ELF-1 (cell line): Measurements from ENCODE around the gene KRCC1.
"Not testable (repeated sequence)": the region's sequence is repeated elsewhere in the genome, so short reads cannot be mapped to it uniquely, and the experiment has no call there.

Source experiments
- DNase-seq: peaks from one replicate; pipeline ENCODE4 v3.0.0-alpha.2; 2016; ENCODE audit warnings: low read depth, low spot score

The KRCC1 gene

DNA sequence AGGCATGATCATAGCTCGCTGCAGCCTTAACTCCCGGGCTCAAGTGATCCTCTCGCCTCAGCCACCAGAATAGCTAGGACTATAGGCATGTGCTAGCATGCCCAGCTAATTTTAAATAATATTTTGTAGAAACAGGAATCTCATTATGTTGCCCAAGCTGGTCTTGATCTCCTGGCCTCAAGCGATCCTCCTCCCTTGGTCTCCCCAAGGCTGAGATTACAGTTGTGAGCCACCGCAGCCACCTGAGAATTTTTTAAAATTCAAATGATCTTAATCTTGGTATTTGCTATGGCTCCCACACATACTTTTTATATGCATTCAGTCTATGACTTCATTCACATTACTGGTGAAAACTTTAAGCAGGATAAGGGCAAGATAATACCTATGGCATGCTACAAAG, 13.1 kb downstream of the KRCC1 start:
- no peak for DNase-seq

DNA sequence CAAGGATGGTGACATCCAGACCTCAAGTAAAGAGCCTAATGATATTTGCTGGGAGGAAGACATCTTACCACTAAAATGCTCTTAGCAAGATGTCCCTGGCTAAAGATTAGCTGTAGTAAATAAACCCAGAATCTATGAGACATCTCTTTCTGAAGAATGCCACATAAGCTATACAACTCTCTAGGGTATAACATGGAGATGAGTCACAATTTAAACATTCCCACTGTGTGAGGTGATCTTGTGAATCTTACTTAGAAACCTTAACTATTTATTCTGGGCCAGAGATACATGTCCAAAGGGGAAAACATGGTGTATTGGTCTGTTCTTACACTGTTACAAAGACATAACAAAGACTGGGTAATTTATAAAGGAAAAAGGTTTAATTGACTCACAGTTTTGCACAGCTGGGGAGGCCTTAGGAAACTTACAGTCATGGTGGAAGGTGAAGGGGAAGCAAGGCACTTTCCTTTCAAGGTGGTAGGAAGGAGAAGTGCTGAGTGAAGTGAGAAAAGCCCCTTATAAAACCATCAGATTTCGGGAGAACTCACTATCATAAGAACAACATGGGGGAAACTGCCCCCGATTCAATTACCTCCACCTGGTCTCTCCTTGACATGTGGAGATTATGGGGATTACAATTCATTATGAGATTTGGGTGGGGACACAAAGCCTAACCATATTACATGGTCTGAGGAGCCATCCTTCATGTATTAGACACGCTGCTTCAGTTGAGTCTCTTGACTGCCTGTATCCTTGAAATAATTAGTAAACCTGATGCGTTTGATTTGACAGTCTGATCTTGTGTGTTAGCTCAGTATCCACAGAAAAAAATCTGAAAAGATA, 17.1 kb downstream of the KRCC1 start:
- DNase-seq, result no peak

DNA sequence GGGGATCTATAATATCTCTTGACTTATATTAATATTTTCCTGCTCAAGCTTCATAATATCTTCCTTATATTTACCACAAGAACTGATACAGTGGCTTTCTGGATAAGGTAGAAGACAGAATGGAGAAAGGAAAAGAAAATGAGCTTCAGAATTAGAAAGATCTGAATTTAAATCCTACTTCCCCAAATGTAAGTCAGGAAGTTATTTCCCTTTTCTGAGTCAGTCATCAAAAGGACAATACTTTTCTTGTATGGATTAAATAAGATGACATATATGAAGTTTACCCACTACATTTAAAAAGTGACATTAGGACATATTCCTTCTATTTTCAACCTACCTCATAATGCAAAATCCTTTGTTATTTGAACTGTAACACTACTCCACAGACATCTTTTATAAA, 19.0 kb downstream of the KRCC1 start:
- DNase-seq, result no peak

DNA sequence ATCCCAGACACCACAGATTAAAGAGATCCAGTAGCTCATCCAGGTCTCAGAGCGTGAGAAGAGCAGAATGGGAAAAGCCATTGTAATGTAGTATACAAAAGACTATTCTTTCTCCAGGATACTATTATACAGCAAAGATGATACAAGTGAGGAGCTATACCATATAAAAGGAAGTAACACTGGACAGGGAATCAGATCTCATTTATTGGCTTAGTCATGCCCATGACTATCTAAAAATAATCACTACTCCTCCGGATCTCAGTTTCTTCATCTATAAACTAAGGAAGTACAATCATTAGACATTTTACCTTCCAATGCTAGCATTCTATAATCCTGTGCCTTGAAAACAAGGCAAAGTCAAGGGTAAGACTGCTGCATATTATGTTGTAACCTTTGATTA, 19.4 kb downstream of the KRCC1 start:
- DNase-seq, result no peak

DNA sequence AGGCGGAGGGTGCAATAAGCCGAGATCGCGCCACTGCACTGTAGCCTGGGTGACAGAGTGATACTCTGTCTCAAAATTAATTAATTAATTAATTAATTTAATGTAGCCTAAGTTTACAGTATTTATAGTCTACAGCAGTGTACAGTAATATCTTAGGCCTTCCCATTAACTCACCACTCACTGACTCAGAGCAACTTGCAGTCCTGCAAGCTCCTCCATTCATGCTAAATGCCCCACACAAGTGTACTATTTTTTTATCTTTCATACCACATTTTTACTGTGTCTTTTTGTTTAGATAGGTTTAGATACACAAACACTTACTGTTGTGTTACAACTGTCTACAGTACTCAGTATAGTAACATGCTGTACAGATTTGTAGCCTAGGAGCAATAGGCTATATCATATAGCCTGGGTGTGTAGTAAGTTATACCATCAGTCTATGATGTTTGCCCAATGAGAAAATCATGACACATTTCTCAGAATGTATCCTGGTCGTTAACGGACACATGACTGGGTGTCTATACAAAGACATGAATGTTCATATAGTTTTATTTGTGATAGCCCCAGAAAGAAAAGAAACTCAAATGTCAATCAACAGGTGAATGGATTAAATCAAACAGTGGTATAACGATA, 23.4 kb downstream of the KRCC1 start:
- DNase-seq, result no peak

DNA sequence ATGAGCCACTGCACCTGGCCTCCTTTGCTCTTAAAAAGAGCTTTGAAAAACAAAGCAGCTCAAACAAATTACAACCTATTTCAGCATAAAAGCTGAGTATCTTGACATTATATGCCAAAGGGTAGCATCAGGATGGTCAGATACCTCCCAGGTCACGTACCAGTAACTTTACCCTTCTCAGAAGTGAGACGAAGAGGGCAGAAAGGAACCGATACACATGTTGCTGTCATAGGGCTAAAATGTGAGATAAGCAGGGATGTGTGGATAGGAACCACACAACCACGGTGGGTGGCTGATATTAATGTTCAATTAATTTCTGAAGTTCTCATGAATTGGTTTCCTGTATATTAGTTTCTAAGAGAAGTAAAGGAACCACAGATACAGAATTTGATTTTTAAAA, 26.7 kb downstream of the KRCC1 start:
- DNase-seq, result no peak

DNA sequence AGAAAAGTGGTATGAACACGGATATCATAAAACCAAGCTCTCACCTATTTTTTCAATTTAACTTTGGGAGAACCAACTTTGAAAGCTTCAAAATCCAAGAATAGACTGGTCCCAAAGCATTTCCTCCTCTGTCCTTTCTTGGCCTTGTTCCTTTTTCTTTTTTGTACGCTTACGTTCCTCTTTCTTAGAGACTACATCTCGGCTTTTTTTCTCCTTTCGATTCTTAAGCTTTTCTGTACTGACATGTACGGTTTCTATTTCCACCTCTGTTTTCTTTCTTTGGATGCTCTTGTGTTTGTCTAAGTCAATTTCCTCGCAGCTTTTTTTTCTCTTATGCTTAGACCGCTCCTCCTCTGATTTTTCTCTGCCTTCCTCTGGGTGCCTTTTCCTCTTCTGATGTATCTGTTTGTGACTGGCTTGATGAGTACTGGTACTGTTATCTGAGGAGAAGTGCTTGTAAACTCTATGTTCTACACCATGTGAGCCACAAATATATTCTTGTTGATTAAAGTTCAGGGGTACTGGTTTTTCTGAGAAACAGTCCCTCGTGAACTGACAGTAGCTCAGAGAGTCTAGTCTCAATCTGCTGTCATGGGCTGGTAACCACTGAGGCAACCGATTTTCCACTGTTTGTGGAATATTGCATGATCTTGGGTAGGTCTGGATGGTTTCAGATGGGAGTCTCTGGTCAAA, 27.7 kb downstream of the KRCC1 start:
- no peak for DNase-seq

DNA sequence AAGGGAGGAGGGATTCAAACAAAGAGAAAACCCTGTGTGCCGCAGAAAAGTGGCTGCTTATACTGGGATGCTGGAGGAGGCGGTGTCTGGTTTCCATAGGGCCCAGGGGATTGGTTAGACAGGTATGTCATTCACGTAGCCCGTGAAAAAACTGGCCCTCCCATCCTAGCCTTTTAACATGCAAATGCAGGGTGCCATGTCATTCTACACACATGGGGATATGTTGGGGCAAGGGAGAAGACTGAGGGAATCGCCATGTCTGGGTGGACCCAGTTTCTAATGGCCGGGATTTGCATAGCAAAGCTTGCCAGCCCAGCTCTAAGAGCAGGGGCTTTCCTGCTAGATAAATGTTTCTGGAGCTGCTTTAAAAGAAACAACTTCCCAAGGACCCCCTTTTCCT, 31.1 kb downstream of the KRCC1 start:
- peak; percentile 90 for DNase-seq

DNA sequence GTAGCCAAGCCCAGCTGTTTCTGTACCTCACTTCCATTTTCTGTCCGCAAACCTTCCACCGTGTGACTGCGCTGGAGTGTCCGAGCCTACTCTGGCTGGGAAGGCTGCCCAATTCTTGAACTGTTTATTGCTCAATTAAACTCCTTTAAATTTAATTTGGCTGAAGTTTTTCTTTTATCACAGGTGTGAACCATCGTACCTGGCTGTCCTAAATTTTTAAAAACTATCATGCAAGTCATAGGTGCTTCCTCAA, 33.0 kb downstream of the KRCC1 start:
- no peak for DNase-seq

DNA sequence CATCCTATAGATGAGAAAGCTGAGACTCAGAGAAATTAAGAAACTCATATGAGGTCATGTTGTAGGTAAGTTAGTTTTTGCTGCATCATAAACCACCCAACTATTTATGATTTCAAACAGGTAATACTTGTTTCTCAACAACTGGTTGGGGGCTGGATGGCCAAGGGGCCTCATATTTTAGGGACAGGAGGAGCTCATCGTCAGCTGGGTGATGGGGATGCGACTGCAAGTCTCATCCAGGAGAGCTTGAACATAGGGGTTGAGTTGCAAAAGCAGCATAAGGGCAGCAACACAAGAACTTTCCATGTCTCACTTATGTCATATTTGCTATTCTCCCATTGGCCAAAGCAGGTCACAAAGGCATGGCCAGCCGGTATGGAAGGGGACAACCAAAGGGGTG, 35.6 kb downstream of the KRCC1 start:
- DNase-seq, result no peak

DNA sequence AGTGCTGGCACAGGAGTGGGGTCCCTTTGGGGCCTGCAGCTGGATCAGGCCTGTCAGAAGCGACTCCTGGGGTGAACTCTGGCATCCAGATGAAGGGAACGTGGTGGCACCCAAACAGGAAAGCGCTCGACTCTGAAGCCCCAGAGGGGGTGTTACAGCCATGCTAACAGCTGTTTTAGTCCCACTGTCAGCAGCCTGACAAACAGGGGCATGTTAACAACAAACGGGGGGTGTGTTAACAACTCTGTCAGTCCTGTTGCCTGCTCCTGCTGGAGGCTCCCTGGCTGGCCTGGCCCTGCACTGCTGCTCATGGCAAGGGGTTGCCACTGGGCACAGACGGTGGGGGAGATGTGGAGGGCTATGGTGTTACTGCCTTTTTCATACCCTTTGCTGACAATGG, 36.7 kb downstream of the KRCC1 start:
- no peak for DNase-seq

DNA sequence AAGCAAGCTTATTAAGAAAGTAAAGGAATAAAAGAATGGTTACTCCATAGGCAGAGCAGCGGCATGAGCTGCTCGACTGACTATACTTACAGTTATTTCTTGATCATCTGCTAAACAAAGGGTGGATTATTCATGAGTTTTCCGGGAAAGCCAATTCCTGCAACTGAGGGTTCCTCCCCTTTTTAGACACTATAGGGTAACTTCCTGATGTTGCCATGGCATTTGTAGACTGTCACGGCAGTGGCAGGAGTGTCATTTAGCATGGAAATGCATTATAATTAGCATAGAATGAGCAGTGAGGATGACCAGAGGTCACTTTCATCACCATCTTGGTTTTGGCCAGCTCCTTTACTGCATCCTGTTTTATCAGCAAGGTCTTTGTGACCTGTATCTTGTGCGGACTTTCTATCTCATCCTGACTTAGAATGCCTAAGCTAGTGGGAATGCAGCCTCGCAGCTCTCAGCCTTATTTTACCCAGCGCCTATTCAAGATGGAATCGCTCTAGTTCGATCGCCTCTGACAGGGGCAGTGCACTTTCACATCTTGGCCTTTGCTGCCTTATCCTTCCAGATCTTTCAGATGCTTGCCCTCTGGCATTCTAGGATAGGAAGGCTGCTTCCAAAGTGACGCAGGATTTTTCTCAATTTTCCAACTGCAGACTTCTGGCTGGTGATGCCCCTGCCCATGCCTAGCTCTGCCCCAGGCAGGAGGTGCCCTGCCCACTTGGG, 37.3 kb downstream of the KRCC1 start:
- not testable (repeated sequence) for DNase-seq

DNA sequence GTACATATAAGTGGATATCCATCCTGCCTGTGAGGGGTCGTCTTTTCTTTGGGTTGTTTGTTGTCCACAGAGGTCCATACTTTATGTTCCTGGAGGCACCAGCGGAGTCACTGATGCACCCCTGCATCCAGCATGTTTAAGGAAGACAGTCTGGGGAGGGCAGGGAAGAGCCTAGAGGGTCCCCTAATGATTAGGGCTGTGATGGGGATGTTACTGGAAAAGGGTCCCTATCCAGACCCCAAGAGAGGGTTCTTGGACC, 37.9 kb downstream of the KRCC1 start:
- DNase-seq, result not testable (repeated sequence)

DNA sequence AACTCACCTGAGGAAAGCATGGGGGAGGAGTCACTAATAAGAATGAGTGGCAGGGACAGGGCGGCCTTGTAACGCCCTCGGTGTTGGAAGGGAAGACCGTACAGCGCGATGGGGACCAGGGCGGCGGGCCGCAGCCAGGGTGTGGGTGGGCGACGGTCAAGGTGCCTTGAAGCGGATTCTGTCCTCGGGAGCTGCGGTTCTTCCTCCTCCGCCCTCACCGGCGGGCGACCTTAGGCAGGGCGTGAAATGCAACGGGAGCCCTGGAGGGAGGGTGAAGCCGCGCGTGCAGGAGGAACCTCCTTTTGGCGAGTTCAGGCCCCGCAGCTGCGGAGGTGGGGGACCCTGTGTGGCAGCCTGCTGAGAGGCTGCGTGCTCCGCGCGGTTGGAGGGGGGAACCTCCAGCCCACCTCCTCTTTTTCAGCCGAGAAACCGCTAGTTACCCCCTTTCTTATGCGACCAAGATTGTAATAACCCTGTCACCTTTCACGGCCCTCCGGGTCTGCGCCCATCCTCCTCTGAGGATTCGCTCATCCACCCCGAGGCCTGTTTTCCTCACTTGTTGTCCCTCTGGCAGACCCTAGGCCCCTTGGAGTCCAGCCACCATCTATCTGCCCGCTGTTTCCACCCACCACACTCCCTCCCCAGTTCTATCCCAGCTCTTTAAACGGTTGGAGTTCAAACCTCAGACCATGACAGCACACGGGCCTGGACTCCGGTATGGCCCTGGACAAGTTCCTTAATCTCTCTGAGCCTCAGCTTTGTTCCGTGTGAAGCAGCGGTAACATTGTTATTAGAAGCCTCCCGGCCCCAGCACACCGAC, 38.4 kb downstream of the KRCC1 start:
- DNase-seq, result no peak

DNA sequence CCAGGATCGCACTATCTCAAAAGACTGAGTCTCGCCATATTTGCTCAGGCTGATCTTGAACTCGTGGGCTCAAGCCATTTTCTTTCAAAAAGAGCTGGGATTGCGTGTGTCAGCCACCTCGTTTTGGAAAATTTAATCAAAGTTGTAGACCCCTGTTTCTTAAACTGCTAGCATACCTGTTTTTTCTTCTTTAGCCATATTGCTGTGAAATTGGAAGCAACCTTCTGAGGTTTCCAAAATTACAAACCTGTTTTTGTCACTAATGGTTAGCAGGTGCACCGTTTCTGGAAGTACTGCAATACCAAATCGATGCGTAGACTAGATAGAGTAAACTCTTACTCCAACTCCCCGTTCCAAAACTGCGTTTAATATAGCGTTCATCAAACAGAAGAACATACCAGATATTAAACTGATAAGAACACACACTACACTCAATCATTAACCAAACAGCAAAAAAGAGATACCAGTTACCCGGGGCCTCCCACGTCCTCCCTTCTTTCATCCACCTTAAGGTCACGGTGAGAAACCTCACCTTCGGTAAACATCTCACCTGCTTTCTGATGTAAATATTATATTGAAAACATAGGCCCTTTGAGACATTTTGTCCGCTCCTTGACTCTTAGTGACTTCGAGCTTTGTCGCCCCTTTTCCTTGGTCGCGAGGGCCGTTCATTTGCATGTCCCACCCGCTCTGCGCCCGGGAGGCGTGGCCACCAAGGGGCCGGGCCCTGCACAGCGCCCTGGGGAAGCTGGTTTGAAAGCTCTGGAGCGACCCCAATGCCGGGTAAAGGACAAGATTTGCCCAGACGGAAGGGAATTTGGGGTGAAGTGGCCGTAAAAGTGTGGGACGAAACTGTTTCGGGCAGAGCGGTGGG, 39.3 kb downstream of the KRCC1 start, which contains the start of gene RNU2-63P:
Gene RNU2-63P (minus strand): TSS at position 462 of the 874 bp plus-strand sequence.
- DNase-seq, result peak; percentile 94

DNA sequence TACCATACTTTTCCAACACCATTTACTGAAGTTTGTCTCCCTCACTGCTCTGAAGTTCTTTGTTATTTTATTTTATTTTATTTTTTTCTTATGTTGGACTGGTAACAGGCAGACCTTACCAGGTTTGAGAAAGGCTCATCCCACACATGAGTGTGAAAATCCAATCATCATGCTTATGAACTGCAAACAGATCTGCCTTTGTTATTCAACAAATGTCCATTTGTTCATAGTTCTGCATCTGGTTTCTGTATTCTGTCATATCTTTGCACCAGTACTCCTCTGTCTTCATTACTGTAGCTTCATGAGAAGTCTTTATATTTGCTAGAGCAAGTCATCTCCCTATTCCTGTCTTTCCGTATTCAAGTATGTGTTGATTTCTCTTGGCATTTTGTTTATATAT, 44.6 kb downstream of the KRCC1 start:
- no peak for DNase-seq

DNA sequence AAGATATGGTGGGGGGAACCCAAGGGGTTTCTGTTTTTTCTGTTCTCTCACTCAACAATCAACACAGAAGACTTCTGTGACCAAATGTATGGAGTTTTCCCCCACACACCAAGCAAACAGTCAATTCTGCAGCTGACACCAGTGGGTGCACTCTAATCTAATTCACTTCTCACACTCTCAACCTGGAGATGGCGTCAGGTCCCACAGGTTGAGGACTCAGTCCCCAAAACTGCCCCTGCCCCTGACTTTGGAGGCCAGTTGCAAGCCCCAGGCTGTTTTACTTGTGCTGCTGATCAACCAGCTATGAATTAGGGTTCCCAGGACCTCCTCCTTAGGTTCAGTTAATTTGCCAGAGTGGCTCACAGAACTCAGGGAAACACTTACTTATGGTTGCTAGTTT, 45.4 kb downstream of the KRCC1 start:
- DNase-seq, result no peak

DNA sequence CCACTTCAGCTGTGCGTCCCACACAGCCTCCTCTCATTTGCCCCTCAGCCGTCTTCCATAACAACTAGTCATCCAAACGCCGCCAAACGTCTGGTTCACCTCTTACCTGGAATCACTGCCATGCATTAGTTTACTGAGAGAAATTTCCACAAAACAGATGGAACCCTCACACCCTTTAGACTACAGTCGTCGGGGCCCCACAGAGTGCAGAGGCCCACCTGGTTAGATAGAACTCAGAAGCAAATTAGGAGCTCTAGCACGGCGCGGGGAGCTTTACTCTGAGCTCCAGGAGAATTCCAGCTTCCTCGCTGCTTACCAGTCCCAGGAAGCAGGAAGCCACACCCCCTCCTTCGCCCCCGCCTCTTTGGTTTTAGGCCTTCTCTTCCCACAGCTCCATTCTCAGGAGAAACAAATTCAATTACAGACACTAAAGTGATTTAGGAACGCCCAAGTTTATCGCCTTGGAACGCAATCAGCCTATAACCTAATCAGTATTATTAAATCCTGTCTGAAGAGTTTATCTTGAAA, 48.6 kb downstream of the KRCC1 start:
- peak; percentile 79 for DNase-seq

DNA sequence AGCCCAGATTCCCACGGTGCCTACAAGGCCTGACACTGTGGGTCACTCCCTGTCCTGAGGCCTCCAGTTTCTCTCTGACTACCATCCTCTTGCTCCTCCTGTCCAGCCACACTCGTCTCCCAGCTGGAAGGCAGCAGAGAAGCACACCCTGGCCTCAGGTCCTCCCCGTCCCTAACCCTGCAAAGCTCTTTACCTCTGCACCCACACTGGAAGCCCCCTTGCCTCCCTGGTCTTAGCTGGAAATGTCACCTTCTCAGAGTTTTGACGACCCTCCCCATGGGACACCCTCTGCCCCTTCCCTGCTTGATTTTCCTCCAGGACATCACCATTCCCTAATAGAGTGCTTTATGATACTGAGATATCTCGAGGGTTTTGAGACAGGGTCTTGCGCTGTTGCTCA, 49.8 kb downstream of the KRCC1 start:
- no peak for DNase-seq

DNA sequence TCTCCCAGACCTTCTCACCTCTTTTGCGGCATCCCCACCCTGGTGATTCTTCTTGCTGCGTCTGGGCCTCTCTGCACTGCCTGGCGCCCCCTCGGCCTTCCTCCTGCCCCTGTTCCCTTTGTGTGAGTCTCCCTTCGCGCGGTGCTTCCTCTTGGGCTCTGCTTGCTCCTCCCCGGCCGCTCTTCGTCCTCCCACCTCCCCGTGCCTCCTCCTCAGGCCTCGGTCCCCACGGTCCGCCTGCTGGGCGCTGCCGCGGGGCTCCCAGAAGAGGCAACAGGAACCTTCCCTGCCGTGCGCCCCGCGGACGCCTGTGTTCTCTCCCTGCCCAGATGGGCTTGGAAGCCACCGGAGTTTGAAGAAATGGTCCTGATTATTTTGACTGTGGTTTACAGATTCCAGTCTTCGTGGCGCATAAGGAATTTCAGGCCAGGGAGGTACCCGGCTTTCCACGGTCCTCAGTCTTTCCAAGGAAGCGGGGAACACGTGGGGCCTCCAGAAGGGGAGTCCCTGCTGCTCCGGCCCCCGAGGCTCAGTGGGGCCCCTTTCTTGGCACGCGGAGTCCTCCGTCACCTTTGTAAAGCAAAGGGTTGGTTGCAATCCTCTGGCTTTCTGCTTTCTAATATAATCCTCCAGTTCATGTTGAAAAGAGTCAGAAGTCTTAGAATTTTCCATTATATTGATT, 52.4 kb downstream of the KRCC1 start:
- peak; percentile 58 for DNase-seq
